SH-SY5Y (cell line): ENCODE results near the gene ASCC1.

Source experiments
- GATA2 ChIP-seq: IDR thresholded peaks from 2 replicates; pipeline ENCODE4 v1.6.1; 2011; ENCODE audit warnings: mild to moderate bottlenecking, low read depth, low read length
- GATA3 ChIP-seq: IDR thresholded peaks from 2 replicates; pipeline ENCODE4 v1.6.1; 2011; ENCODE audit warnings: low read depth, mild to moderate bottlenecking, low read length, moderate library complexity

- TF ChIP-seq GATA3, result no peak
- TF ChIP-seq GATA2, result no peak
These were observed 135.8 kb downstream of the ASCC1 start for GRCh38 chr10:72080042-72080975.
